NCI-H2196 treated with DMSO at 0.1 percent for 48 hours (cell line): Measurements from ENCODE around the gene AMBRA1.
"Not testable (repeated sequence)": the region's sequence is repeated elsewhere in the genome, so short reads cannot be mapped to it uniquely, and the experiment has no call there.

Experiments
- DNase-seq: peaks from one replicate; lab custom pipeline; 2025; ENCODE audit not compliant: unreplicated experiment; lab: John Stamatoyannopoulos, UW

The AMBRA1 gene

DNA sequence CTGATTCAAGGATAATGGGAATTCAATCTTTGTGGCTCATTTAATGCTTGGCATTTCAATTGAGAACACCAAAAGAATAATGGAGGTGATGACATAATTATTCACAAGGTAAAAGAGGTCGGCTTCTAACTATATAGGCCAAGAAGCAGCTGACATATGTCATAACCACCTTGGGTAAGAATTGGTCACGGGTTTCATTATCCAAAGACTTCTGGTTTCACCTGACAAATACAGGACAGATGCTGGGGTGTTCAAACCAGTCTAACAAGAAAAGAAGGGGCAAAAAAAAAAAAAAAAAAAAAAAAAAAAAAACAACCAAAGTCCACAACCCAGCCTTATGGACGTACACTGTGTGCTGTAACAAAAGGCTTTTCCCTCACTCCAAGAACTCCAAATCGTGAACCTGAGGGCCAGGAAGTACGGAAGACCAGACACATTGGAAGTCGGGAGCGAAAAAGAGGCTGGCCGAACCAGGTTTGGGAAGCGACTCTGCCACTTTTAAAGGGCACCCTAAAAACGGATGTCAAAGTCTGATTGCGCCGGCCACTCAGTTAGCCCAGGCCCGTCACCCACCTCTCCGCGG lies 22.8 kb upstream of the AMBRA1 start:
- no peak for DNase-seq

DNA sequence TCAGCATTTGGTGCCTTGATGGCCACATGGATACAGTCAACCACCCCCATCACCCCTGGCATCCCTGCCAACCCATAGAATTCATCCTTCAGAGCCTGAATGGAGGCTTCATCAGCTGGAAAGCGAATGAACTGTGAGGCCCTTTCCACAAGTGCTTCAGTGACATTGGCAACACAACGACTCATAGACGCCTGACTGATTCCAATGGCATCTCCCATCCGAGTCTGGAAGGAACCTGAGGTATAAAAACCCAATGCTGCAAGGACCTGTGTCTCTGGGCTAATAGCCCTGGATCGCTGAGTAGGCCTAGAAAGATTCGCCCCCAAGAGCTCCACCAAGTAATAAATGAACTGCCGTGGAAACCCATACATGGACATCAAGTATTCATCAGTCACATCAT lies 21.9 kb upstream of the AMBRA1 start:
- DNase-seq = no peak

DNA sequence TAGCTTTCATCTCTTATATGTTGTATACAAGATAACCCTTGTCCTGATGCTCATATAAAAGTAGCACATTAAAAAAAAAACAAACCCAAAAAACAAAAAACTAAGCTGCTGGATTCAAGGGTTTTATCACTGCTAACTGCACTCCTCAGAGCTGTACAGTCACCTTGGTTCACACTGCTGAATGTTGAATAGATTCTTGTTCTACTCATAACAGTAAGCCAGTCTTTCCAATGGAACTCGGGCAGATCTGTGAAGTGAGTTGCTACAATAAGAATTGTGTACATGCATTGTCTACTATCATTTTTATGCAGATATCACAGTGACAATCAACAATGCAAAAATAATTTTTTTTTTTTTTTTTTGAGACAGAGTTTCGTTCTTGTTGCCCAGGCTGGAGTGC lies 18.5 kb upstream of the AMBRA1 start:
- DNase-seq = no peak

DNA sequence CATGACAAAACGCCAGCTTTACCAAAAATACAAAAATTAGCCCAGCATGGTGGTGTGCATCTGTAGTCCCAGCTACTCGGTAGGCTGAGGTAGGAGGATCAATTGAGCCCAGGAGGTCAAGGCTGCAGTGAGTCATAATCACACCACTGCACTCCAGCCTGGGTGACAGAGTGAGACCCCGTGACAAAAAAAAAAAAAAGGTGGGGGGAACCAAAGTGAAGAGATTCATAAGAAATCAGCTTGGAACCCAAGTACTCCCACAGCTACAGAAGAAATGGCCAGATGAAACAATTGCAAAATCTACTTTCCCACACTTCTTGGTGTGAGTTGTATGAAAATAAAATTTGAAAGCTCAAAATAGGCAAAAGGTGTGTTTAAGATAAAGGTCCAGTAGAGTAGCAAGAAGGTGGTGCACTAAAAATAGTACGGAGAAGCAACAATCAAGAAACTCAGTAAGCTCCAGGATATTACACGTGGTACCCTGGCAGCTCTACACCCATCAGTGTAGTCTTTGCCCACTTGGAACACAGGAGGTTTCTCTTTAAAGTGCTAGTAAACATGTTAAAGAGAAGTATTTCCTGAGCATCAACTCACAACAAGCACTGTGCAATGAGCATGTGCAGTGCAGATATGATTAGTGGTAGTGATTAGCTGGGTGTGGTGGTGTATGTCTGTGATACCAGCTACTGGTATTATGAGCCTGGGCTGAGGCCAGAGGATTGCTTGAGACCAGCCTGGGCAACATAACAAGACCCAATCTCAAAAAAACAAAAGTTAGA lies 17.9 kb upstream of the AMBRA1 start:
- no peak for DNase-seq

DNA sequence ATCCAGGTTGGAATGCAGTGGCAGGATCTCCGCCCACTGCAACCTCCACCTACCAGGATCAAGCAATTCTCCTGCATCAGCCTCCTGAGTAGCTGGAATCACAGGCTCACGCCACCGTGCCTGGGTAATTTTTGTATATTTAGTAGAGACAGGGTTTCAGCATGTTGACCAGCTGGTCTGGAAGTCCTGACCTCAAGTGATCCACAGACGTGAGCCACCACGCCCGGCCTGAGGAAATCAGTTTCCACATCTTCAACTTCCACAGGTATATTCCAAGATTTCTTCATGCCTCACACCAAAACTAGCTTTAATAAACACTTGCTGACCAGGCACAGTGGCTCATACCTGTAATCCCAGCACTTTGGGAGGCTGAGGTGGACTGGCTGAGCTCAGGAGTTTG lies 15.6 kb upstream of the AMBRA1 start:
- no peak for DNase-seq

DNA sequence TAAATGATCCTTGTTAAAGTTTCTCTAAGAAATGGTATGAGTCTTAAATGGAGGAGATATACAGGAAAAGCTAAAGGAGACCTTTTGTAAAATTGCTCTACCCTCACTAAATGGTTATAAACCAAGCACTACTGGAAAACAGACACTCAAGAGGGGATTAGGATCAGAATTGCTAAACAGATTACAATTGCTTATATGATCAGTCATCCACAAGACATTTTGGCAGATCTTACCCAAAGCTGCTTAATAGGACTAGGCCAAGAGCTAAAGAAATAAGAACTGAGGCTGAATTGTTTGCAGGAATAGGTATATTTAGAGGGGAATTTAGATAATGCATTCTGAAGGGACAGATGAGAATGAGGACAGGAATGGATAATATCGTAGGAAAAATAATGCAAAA lies 13.7 kb upstream of the AMBRA1 start:
- DNase-seq = no peak

DNA sequence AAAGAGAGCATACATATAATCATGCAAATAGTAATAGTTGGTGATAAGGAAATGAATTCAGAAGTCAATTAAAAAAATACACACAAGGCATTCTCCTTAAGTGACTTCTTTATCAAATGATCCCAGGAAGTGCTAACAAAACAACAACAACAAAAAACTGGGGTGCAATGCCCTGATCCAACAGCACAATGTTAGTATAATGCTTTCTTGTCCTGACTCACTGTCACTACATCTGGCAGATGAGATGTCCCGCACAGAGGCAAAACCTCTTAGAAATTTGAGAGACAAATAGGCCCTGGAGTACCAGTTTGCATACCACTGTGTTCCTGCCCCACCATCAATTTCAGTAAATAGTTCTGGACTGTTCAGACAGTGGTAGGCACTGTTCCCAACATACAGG lies 11.0 kb upstream of the AMBRA1 start:
- no peak for DNase-seq

DNA sequence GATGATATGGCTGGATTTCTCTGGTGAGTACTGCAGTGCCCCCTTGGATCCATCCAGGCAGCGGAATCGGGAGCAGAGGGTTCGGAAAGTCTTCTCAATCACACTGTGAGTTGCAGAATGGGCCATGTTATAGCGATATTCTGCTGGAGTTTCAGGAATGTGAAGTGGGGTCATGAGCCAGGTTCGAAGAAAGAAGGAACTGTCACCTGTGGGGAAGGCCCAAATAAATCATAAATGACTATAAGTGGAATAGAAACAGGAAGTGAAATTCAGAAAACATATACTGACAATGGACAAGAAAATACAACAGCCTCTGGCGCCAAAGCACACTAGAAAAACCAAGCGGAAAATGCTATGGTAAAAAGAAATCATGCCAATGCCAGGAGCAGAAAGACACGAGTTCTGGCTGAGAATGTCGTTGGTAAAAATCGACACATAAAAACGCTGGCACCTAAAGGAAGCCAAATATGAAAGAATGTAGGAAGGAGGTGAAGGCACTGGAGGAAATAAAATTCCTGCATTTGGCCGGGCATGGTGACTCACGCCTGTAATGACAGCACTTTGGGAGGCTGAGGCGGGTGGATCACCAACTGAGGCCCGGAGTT lies 10.0 kb upstream of the AMBRA1 start:
- no peak for DNase-seq

DNA sequence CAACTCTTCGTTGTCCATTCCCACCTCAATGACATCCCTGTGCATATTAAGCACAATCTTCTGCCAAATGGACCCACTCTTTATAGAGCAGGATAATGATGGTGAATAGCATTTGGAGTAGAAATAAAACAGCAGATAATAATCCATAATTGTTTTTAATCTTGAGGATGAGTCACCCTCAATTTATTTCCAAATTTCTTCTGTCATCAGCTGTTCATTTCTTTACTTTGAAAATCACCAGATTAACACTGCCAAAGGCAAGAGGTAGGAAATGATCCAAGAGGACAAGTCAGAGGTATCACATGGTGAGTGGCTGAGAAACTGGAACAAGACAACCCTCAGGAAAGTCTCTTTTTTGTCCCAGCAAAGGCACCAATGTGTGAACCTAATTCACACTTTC lies 7.3 kb upstream of the AMBRA1 start:
- no peak for DNase-seq

DNA sequence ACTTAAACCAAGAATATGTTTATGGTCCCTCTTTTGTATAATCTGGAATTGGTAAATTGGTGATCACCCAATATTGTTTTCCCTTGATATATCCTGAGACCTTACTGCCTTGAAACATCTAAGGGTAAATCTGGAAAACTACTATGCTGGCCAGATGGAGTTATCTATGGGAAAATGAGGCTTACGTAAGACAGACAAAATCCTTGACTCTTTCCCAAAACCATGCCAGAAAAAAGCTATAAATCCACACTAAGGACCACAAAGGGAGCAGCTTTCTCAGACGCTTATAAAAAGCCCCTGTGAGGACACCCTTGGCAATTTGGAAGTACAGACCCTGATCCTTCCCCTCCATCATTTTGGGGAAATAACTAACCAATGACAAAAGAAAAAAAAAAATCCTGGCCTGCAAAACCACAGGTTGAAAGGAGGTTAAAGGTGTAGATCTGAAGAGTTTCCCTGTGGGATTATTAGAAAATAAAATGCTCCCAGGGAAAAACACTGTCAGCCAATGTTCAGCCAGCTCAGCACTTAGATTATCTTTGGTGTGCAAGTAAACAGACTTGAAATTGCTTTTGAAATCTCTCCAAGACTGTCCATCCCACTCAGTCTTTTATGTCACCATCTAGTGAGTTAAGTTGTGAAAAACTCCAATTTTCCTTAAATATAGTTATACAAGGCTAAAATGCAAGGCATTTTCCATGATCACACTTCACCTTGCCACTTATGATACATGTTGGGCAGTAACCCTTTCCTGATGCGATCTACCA lies 6.6 kb upstream of the AMBRA1 start:
- no peak for DNase-seq

DNA sequence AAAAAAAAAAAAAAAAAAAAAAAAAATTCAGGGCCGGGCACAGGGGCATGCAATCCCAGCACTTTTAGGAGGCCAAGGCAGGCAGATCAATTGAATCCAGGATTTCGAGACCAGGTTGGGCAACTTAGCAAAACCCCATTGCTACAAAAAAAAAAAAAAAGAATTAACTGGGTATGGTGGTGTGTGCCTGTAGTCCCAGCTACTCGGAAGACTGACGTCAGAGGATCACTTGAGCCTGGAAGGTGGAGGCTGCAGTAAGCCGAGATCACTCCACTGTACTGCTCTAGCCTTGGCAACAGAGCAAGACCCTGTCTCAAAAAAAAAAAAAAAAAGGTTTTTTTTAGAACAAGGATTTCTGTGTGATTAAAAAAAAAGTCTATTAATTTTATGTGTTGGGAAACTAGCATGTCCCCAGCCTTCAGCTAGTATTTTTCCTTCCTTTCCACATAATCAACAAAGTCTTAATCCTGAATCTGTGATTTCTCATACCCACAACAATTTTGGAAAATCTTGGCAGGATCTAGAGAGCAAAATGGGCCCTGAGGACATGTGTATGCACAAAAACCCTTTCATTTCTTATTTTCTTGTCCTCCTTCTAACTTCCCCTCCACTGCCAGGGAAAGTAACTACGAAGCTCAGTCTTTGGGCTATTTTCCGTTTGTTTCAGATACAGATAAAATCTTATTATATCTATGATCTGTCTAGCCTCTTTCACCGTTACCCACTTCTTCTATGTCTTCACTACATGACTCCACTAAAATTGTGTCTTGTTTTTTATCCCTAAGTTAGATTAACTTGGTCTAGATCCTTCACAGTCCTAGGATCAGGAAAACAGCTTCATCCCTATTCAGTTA lies 5.7 kb upstream of the AMBRA1 start:
- no peak for DNase-seq

DNA sequence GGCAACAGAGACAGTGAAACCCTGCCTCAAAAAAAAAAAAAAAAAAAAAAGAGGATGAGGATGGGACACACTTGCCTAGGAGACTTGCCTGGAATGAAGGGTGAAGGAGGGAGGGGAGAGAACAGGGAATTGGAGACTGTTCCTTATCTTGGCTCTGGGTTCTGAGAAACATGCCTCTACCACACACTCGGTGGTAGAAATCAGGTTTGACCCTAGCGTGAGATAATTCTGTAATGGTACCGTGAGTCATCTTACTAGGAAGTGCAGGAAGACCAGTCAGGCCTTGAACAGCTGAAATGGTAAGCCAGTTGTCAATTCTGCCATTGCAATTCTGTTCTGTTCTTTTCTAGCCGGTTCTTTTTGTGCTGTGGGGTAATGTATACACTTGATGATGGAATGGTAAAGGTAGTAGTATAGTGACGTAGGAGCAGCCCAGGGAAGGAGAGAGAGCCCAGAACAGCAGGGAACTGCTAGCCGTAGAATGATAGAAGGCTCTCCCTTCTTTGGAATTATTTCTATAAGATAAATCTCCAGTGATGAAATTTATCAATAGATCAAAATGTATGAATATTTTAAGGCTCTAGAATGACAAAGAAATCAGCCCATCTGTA lies 3.9 kb upstream of the AMBRA1 start:
- no peak for DNase-seq

DNA sequence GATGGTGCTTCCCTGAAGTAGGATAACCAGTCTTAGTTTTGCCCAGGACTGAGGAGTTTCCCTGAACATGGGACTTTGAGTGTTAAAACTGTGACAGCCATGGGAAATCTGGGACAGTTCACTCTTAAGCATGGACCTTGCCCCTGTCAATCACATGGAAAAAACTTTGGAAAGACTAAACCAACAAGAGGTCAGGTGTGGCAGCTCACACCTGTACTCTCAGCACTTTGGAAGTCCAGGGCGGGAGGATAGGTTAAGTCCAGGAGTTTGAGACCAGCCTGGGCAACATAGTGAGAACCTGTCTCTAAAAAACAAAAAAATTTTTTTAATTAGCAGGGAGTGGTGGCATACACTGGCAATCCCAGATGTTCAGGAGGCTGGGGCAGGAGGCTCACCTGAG lies 3.3 kb upstream of the AMBRA1 start:
- no peak for DNase-seq

DNA sequence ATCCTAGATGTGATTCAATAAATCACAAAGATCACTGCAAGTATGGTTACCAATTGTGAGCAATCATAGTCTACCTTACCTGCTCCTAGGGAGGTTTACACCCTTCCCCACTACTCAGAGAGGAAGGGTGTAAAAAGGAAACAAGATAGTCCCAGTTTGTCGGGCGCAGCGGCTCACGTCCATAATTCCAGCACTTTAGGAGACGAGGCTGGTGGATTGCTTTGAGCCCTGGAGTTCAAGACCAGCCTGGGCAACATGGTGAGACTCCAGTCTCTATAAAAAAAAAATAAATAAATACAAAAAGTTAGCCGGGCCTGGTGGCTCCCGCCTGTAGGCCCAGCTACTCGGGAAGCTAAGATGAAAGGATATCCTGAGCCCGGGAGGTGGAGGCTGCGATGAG lies 962 bp upstream of the AMBRA1 start:
- DNase-seq = no peak

DNA sequence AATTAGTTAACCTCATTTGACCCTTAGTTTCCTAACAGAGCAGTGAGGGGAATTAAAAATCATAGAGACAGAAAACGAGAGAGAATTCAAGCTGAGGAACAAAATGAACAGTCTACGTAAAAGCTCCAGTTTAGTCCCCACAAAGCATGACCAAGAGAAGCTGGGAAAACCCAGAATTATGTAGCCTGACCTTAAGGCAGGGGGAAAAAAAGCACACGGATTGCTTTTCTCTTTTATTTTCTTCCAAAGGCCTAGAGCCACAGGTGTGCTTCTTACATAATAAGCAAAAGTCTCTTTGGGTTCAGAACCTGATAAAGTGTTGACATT lies 514 bp upstream of the AMBRA1 start:
- no peak for DNase-seq

DNA sequence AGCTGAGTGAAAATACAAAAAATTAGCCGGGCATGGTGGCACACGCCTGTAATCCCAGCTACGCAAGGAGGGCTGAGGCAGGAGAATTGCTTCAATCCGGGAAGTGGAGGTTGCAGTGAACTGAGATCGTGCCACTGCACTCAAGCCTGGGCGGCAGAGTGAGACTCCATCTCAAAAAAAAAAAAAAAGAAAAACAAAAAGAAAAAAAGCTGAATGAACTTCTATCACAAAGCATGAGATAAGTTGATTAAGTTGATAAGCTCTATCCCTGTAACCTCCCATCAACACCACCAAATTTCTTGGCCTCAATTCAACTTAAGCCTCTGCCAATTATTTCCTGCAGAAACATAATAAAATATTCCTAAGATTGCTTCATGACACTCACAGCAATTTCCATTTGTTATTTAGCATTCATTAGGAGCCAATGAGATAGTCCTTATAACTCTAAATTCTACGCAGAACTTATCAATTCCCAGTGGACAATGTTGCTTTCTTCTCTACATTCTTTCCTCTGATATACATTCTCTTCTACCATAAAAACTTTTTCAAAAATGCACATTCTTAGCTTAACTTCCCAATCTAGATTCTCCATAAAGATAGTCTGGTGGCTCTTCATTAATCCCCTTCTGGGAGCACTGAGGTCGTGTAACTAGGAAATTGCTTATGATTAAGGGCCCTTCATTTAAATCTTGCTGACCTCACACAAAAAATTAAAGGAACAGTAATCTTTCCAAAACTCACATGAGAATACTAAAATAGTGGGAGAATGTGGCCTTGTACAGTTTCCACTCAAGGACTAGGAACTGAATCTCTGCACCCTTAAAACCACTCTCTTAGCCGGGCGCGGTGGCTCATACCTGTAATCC lies 2.9 kb downstream of the AMBRA1 start:
- no peak for DNase-seq

DNA sequence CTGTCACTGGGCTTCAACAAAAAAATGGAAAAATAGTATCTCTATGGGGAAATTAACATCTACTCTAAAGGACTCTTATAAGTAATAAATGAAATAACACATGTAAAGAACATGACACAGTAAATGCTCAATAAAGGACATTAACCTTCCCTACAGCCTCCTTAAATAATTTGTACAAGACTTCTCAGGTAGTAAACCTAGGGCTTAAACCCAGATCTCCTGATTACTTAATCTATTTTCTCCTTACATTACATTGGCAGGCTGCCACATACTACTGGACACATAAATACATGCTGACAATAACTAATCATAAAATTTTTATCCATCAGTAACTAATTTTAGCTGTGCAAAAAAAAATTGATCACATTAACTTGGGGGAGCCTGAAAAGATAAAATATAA lies 4.9 kb downstream of the AMBRA1 start:
- DNase-seq = no peak

DNA sequence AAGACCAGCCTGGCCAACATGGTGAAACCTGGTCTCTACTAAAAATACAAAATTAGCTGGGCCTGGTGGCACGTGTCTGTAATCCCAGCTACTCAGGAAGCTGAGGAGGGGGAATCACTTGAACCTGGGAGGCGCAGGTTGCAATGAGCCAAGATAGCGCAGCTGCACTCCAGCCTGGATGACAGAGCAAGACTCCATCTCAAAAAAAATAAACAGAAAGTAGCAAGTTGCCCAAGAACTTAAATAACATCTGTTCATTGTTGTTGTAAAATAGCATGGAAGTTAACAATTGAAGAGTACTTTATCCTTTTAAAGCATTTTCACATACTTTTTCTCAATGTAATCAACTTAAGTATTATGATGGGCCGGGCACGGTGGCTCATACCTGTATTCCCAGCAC lies 5.7 kb downstream of the AMBRA1 start:
- DNase-seq = no peak

DNA sequence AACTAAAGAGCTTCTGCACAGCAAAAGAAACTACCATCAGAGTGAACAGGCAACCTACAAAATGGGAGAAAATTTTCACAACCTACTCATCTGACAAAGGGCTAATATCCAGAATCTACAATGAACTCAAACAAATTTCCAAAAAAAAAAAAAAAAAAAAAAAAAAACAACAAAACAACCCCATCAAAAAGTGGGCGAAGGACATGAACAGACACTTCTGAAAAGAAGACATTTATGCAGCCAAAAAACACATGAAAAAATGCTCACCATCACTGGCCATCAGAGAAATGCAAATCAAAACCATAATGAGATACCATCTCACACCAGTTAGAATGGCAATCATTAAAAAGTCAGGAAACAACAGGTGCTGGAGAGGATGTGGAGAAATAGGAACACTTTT lies 10.3 kb downstream of the AMBRA1 start:
- not testable (repeated sequence) for DNase-seq

DNA sequence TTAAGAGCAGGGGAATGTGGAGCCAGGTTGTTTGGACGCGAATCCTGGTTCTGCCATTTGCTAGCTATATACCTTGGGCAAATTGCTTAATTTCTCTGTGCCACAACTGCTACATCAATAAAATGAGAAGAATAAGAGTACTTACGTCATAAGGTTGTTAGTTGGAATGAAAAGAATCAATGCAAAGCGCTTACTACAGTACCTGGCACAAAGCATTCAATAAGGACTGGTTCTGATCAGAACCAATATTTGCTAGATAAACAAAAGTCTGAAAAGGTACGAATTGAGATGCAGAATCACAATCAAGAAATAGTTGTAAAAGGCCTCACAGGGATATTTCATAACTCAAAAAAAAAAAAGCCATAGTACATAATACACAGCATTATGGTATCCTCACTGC lies 11.2 kb downstream of the AMBRA1 start:
- no peak for DNase-seq
